ENCODE measurements around the gene SIAH1.

Gene SIAH1

GRCh38 chr16:48366165-48367093 lies 18.8 kb downstream of the SIAH1 start:
- no peak for TF ChIP-seq CTCF (IDR thresholded peaks at IDR 0.05; ENCODE audit: low read depth, low read length, missing control alignments)
- peak overlapping the region; percentile 52 for H3K4me3 ChIP-seq (replicated peaks; ENCODE audit: low read depth, low read length)
- DNase-seq (ENCODE audit: extremely low read depth, low read depth) = no peak

- DNase-seq (ENCODE audit: extremely low read depth, low read depth) = no peak
- H3K4me3 ChIP-seq (replicated peaks; ENCODE audit: low read depth, low read length) = peak overlapping the region; percentile 52
- no peak for TF ChIP-seq CTCF (IDR thresholded peaks at IDR 0.05; ENCODE audit: low read depth, low read length, missing control alignments)
These were observed 19.5 kb downstream of the SIAH1 start for GRCh38 chr16:48365601-48366164.

- peak overlapping the region; percentile 52 for H3K4me3 ChIP-seq (replicated peaks; ENCODE audit: low read depth, low read length)
- no peak for TF ChIP-seq CTCF (IDR thresholded peaks at IDR 0.05; ENCODE audit: low read depth, low read length, missing control alignments)
- no peak for DNase-seq (ENCODE audit: extremely low read depth, low read depth)
These were observed 20.1 kb downstream of the SIAH1 start for GRCh38 chr16:48365025-48365600.

GRCh38 chr16:48361540-48362144 lies 23.6 kb downstream of the SIAH1 start:
- no peak for TF ChIP-seq CTCF (IDR thresholded peaks at IDR 0.05; ENCODE audit: low read depth, low read length, missing control alignments)
- no peak overlapping the region for H3K4me3 ChIP-seq (replicated peaks; ENCODE audit: low read depth, low read length)
- DNase-seq (ENCODE audit: extremely low read depth, low read depth) = no peak

- H3K4me3 ChIP-seq (replicated peaks; ENCODE audit: low read depth, low read length) = no peak overlapping the region
- no peak for DNase-seq (ENCODE audit: extremely low read depth, low read depth)
- no peak for TF ChIP-seq CTCF (IDR thresholded peaks at IDR 0.05; ENCODE audit: low read depth, low read length, missing control alignments)
These were observed 24.2 kb downstream of the SIAH1 start for GRCh38 chr16:48361012-48361411.

GRCh38 chr16:48359983-48360382 lies 25.2 kb downstream of the SIAH1 start:
- no peak overlapping the region for H3K4me3 ChIP-seq (replicated peaks; ENCODE audit: low read depth, low read length)
- TF ChIP-seq CTCF (IDR thresholded peaks at IDR 0.05; ENCODE audit: low read depth, low read length, missing control alignments) = no peak

More at GRCh38 chr16:48359983-48360382, 25.2 kb downstream of the SIAH1 start:
- no peak for DNase-seq (ENCODE audit: extremely low read depth, low read depth)

All from HFF-Myc (cell line).